Measurements from ENCODE around the gene TWF2. TPM values are rescaled to one million over a fixed set of nuclear protein-coding genes. Genes with fewer than 3 reads are reported as not detected.

TWF2 gene
- total RNA-seq, 3 donors from 2014 or later (not counting 1 experiment from before 2014, with no cell fraction given): 49.2 to 76.6 (median 52.0) TPM

GRCh38 chr3:52240059-52240885 lies 1.3 kb upstream of the TWF2 start:
- TF ChIP-seq, protein P1, sequence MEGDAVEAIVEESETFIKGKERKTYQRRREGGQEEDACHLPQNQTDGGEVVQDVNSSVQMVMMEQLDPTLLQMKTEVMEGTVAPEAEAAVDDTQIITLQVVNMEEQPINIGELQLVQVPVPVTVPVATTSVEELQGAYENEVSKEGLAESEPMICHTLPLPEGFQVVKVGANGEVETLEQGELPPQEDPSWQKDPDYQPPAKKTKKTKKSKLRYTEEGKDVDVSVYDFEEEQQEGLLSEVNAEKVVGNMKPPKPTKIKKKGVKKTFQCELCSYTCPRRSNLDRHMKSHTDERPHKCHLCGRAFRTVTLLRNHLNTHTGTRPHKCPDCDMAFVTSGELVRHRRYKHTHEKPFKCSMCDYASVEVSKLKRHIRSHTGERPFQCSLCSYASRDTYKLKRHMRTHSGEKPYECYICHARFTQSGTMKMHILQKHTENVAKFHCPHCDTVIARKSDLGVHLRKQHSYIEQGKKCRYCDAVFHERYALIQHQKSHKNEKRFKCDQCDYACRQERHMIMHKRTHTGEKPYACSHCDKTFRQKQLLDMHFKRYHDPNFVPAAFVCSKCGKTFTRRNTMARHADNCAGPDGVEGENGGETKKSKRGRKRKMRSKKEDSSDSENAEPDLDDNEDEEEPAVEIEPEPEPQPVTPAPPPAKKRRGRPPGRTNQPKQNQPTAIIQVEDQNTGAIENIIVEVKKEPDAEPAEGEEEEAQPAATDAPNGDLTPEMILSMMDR (IDR thresholded peaks at IDR 0.05): no peak
- H3K27me3 Mint-ChIP-seq (ENCODE audit: low read depth in 2 of 2): no peaks in the 10 kb centered on the region
- DNase-seq: peak in 1 of 2 donors; percentile 72
- H3K27me3 ChIP-seq (ENCODE audit: control insufficient read depth, insufficient read depth, low read length): no peaks in the 10 kb centered on the region
- ATAC-seq: no peak
- intact Hi-C loops (cut with micrococcal nuclease): no loop called here
- no peaks in the 10 kb centered on the region for H3K9me3 ChIP-seq (ENCODE audit: control insufficient read depth, insufficient read depth, low read length)
- H3K27ac Mint-ChIP-seq: peak overlapping the region; percentile 87 to 91
- peak overlapping the region; percentile 95 for H3K4me3 Mint-ChIP-seq
- H3K36me3 Mint-ChIP-seq: no peaks in the 10 kb centered on the region
- WGBS (ENCODE audit: insufficient coverage): 96% methylated on average over 1 of the region's 1 CpG
- peaks cover 69% of the 10 kb centered on the region for H3K4me1 ChIP-seq (ENCODE audit: control insufficient read depth, insufficient read depth, low read length)
- H3K27ac ChIP-seq (ENCODE audit: low read length): peak overlapping the region; percentile 78
- H3K4me3 ChIP-seq (ENCODE audit: low read length): peak overlapping the region; percentile 98
- no peaks in the 10 kb centered on the region for H3K36me3 ChIP-seq (ENCODE audit: control insufficient read depth, insufficient read depth, low read length)
- H3K4me1 Mint-ChIP-seq: peaks cover 40 to 65% of the 10 kb centered on the region in 2 donors
- no peaks in the 10 kb centered on the region for H3K9me3 Mint-ChIP-seq

GRCh38 chr3:52238193-52238760 lies 681 bp downstream of the TWF2 start:
- peaks cover 30 to 62% of the 10 kb centered on the region in 2 donors for H3K4me1 Mint-ChIP-seq
- no peaks in the 10 kb centered on the region for H3K27me3 Mint-ChIP-seq (ENCODE audit: low read depth in 2 of 2)
- DNase-seq (no peak), ATAC-seq (no peak)
- TF ChIP-seq, protein P1 (IDR thresholded peaks at IDR 0.05): no peak
- H3K4me3 Mint-ChIP-seq: peak overlapping the region; percentile 95
- peak overlapping the region; percentile 87 to 91 for H3K27ac Mint-ChIP-seq
- no peaks in the 10 kb centered on the region for H3K9me3 Mint-ChIP-seq
- Histone ChIP-seq H3K9me3 (ENCODE audit: control insufficient read depth, insufficient read depth, low read length) (no peaks in the 10 kb centered on the region), H3K4me3 (ENCODE audit: low read length) (peak overlapping the region; percentile 98), H3K4me1 (ENCODE audit: control insufficient read depth, insufficient read depth, low read length) (peaks cover 63% of the 10 kb centered on the region), H3K36me3 (ENCODE audit: control insufficient read depth, insufficient read depth, low read length) (peaks cover 7% of the 10 kb centered on the region), H3K27me3 (ENCODE audit: control insufficient read depth, insufficient read depth, low read length) (no peaks in the 10 kb centered on the region), H3K27ac (ENCODE audit: low read length) (peak overlapping the region; percentile 33)
- no peaks in the 10 kb centered on the region for H3K36me3 Mint-ChIP-seq
- 12% methylated on average over 10 of the region's 11 CpGs for WGBS (ENCODE audit: insufficient coverage)
- intact Hi-C loops (cut with micrococcal nuclease): loop anchor here (2.0 kb wide), 1 partner anchor 15 kb away; no protein-coding TSS in a partner anchor

GRCh38 chr3:52237657-52238172 lies 1.2 kb downstream of the TWF2 start:
- intact Hi-C loops (cut with micrococcal nuclease): loop anchor here (2.0 kb wide), 1 partner anchor 15 kb away; no protein-coding TSS in a partner anchor
- H3K9me3 Mint-ChIP-seq: no peaks in the 10 kb centered on the region
- peak overlapping the region; percentile 95 for H3K4me3 Mint-ChIP-seq
- 31% methylated on average over 8 of the region's 8 CpGs for WGBS (ENCODE audit: insufficient coverage)
- ATAC-seq: no peak
- peak overlapping the region; percentile 87 to 91 for H3K27ac Mint-ChIP-seq
- no peaks in the 10 kb centered on the region for H3K9me3 ChIP-seq (ENCODE audit: control insufficient read depth, insufficient read depth, low read length)
- no peaks in the 10 kb centered on the region for H3K36me3 Mint-ChIP-seq
- H3K36me3 ChIP-seq (ENCODE audit: control insufficient read depth, insufficient read depth, low read length): peaks cover 7% of the 10 kb centered on the region
- peak overlapping the region; percentile 98 for H3K4me3 ChIP-seq (ENCODE audit: low read length)
- peaks cover 66% of the 10 kb centered on the region for H3K4me1 ChIP-seq (ENCODE audit: control insufficient read depth, insufficient read depth, low read length)
- H3K27me3 Mint-ChIP-seq (ENCODE audit: low read depth in 2 of 2): no peaks in the 10 kb centered on the region
- H3K27me3 ChIP-seq (ENCODE audit: control insufficient read depth, insufficient read depth, low read length): no peaks in the 10 kb centered on the region
- TF ChIP-seq, protein P1 (IDR thresholded peaks at IDR 0.05): no peak
- H3K4me1 Mint-ChIP-seq: peaks cover 29 to 64% of the 10 kb centered on the region in 2 donors
- no peak overlapping the region for H3K27ac ChIP-seq (ENCODE audit: low read length)
- no peak for DNase-seq

Measured in natural killer cell (primary cell).